SIG-M5 treated with dmso at 0.1 percent for 504 hours (cell line): ENCODE data around the gene TUT1.

Experiments
- DNase-seq: peaks from one replicate; lab custom pipeline; 2025; ENCODE audit not compliant: unreplicated experiment; lab: John Stamatoyannopoulos, UW

TUT1 gene

GRCh38 chr11:62544581-62545436, 46.5 kb downstream of the TUT1 start:
- peak; percentile 5 for DNase-seq

- DNase-seq, result no peak
Observed at GRCh38 chr11:62543680-62544444, 47.5 kb downstream of the TUT1 start.

- peak; percentile 74 for DNase-seq
Observed at GRCh38 chr11:62542750-62543567, 48.4 kb downstream of the TUT1 start.

GRCh38 chr11:62542111-62542745, 49.1 kb downstream of the TUT1 start:
- no peak for DNase-seq

GRCh38 chr11:62540804-62541701, 50.3 kb downstream of the TUT1 start:
- peak; percentile 88 for DNase-seq

GRCh38 chr11:62539238-62539925, 51.9 kb downstream of the TUT1 start:
- DNase-seq, result peak; percentile 53

GRCh38 chr11:62538470-62539237, 52.7 kb downstream of the TUT1 start:
- DNase-seq, result no peak

- DNase-seq, result no peak
Observed at GRCh38 chr11:62536301-62536957, 54.9 kb downstream of the TUT1 start.

- DNase-seq, result no peak
Observed at GRCh38 chr11:62535802-62536201, 55.5 kb downstream of the TUT1 start.

- DNase-seq, result no peak
Observed at GRCh38 chr11:62534779-62535545, 56.4 kb downstream of the TUT1 start.

GRCh38 chr11:62532096-62532495, 59.2 kb downstream of the TUT1 start:
- DNase-seq, result no peak
